RWPE1 (cell line): ENCODE data around the gene PRKAG3.

Experiments
- CTCF ChIA-PET: fragments of 350-600 bp; sonication (Branson Sonifier 250); formaldehyde crosslinking; extraction: SDS; loops from one replicate; lab custom pipeline; 2021; lab: Yijun Ruan, JAX
- POLR2A ChIA-PET: fragments of 400-600 bp; formaldehyde crosslinking; extraction: SDS; loops from one replicate; lab custom pipeline; 2020; ENCODE audit warnings: antibody characterized with exemption; ENCODE audit not compliant: low non-redundant PET; lab: Yijun Ruan, JAX
- DNase-seq: peaks from one replicate; pipeline ENCODE4 v3.0.0; 2012; ENCODE audit warnings: low spot score
- H3K27ac ChIP-seq: fragments of 450-650 bp; 2 replicates; pipeline ENCODE4 v1.5.1; 2017
- TF ChIP-seq, protein P1 (sequence below): fragments of 450-650 bp; conservative IDR thresholded peaks from 2 replicates; pipeline ENCODE4 v1.5.1; 2017; ENCODE audit warnings: low read depth, mild to moderate bottlenecking

Gene PRKAG3

DNA sequence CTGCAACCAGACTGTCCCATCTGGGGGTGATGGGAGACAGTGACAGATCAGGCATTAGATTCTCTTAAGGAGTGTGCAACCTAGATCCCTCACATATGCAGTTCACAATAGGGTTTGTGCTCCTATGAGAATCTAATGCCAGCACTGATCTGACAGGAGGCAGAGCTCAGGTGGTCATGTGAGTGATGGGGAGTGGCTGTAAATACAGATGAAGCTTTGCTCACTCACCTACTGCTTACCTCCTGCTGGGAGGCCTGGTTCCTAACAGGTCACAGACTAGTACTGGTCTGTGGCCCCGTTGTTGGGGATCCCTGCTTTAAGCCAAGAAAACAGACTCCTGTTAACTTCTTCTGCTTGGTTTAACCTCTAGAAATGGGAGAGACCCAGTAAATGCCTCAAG is 46.5 kb downstream of the PRKAG3 start:
- H3K27ac ChIP-seq, result no peak overlapping the region
- DNase-seq, result no peak
- TF ChIP-seq, protein P1, sequence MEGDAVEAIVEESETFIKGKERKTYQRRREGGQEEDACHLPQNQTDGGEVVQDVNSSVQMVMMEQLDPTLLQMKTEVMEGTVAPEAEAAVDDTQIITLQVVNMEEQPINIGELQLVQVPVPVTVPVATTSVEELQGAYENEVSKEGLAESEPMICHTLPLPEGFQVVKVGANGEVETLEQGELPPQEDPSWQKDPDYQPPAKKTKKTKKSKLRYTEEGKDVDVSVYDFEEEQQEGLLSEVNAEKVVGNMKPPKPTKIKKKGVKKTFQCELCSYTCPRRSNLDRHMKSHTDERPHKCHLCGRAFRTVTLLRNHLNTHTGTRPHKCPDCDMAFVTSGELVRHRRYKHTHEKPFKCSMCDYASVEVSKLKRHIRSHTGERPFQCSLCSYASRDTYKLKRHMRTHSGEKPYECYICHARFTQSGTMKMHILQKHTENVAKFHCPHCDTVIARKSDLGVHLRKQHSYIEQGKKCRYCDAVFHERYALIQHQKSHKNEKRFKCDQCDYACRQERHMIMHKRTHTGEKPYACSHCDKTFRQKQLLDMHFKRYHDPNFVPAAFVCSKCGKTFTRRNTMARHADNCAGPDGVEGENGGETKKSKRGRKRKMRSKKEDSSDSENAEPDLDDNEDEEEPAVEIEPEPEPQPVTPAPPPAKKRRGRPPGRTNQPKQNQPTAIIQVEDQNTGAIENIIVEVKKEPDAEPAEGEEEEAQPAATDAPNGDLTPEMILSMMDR, result no peak
- ChIA-PET POLR2A (no interaction called here), CTCF (no interaction called here)

DNA sequence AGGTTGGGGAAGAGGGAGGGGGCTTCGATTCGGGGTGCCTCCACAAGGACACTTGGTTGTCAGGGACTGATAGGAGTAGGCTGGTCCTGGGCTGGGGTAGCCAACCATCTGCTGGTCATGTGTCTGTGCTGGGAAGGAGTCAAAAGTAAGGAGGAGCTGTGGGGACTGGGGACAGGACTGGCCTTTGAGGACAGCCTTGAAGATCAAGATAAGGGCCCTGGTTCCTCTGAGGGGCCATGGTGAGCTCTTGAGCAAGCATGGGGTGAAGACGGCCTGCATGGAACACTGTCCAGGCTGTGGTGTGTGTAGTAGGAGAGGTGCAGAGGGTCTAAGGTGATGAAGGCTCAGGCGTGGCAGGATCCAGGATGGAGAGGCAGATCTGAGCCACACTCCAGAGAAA is 47.9 kb downstream of the PRKAG3 start:
- H3K27ac ChIP-seq, result no peak overlapping the region
- POLR2A ChIA-PET, result no interaction called here
- CTCF ChIA-PET, result interaction anchor here (0.6 kb wide), 1 partner anchor 35 kb away, joined by 3 read pairs; no protein-coding TSS in a partner anchor
- TF ChIP-seq, protein P1, result no peak
- DNase-seq, result no peak

DNA sequence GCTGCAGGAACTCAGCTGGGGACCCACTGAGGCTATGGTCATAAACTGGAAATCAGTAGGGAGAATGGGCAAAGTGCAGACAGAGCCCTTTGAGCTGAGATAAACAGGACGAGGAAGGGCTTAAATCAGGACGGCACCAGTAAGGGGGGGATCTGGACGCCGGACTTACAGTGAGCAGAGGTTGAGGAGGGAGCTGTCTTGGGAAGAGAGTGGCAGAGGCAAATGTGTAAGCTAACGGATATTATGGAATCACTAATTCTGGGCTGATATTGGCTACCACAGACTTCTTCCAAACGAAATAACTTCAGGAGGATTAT is 49.1 kb downstream of the PRKAG3 start:
- no peak overlapping the region for H3K27ac ChIP-seq
- POLR2A ChIA-PET, result no interaction called here
- DNase-seq, result no peak
- CTCF ChIA-PET, result interaction anchor here (0.6 to 0.9 kb wide), 2 partner anchors 67 to 69 kb away, joined by 3 to 5 read pairs; no protein-coding TSS in a partner anchor
- TF ChIP-seq, protein P1, result no peak

DNA sequence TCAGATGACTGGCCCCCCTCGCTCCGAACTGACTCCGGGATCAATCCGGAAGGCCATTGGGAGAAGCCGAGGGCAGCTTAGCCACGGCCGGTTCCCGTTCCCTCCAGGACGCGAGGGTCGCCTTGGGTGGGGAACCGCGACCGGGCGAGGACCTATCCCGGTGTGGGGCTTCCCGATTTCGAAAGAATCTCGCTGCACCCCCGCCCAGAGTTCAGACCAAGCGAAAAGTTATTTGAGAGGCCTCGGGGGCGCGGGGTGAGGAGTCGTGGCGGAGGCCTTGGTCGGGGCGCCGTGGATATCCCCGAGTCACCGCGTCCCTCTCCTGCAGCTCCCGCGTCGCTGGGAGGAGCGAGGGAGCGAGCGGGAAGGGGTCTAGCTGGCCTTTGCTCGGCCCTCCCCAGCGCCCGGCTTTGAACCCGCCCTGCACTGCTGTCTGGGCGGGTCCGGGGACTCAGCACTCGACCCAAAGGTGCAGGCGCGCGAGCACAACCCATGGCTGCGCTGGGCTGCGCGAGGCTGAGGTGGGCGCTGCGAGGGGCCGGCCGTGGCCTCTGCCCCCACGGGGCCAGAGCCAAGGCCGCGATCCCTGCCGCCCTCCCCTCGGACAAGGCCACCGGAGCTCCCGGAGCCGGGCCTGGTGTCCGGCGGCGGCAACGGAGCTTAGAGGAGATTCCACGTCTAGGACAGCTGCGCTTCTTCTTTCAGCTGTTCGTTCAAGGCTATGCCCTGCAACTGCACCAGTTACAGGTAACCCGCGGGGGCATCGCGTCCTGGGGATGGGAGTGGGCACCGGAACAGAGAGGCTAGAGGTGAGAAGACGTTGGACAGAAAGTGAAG is 49.7 kb downstream of the PRKAG3 start, which contains the start of gene CYP27A1:
TSS of gene CYP27A1 (plus strand) at position 457 of the 837 bp plus-strand sequence. CDS start at position 493, 36 bp downstream.
- ChIA-PET POLR2A (no interaction called here), CTCF (interaction anchor here (0.6 to 0.9 kb wide), 2 partner anchors 67 to 68 kb away, joined by 3 to 5 read pairs; no protein-coding TSS in a partner anchor)
- TF ChIP-seq, protein P1, result no peak
- H3K27ac ChIP-seq, result no peak within 1 kb of the TSS
- DNase-seq, result no peak

DNA sequence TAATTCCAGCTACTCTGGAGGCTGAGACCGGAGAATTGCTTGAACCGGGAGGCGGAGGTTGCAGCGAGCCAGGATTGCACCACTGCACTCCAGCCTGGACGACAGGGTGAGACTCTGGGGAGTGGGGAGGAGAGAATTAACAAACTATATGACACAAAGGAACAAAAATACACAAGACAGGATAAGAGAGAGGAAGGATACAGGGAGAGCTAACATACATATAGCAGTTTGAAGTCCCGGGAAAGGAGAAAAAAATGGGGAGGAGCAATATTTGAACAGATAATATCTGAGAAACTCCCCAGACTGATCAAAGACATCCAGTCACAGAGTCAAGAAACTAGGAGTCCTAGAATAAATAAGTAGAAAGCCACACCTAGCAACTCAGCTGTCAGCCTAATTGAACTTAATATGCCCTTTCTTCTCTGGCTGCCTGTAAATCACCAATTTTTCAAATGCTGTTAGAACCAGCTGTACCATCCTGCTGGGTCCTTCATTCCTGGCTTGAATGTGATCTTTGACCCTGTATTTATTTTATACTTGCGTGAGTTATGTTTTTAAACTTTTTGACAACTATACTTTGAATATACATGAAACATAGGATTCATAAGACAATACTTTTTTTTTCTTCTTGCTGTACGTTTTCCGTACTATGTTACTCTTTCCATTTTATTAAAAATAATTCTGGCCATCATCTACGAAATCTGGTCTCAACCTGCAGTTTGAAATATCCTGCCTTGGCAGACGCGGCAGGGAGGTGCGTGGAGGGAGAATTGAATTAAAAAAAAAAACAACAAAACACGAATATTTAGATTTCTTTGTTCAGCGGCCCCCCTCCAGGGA is 50.5 kb downstream of the PRKAG3 start:
- TF ChIP-seq, protein P1, result no peak
- ChIA-PET POLR2A (no interaction called here), CTCF (no interaction called here)
- DNase-seq, result no peak
- no peak overlapping the region for H3K27ac ChIP-seq

DNA sequence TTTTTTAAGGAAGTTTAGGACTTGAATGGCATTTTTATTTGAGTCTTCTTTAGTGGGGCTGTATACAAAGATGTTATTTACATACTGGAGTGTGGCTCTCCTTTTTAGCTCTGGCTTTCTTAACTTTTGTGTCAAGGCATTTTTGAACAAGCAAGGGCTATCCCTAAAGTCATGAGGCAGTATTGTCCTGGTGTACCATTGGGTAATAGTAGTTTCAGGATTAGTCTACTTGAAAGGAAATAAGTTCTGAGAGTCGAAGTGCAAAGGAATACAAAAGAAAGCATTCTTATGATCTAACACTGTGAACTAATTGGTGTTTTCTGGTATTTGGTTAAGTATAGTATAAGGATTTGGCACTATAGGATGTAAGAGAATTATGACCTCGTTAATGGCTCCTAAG is 51.6 kb downstream of the PRKAG3 start:
- DNase-seq, result no peak
- TF ChIP-seq, protein P1, result no peak
- no peak overlapping the region for H3K27ac ChIP-seq
- CTCF ChIA-PET, result interaction anchor here (0.9 kb wide), 1 partner anchor 17 kb away, joined by 3 read pairs; no protein-coding TSS in a partner anchor
- POLR2A ChIA-PET, result no interaction called here
